CD4-positive, alpha-beta T cell treated with Interleukin-12 subunit alpha and Interleukin-12 subunit beta, for 1 hour (primary cell): Measurements from ENCODE around the gene TNS1.

Experiments used
- DNase-seq: peaks from one replicate; pipeline ENCODE4 v3.0.0-alpha.2; 2020

TNS1 gene

GRCh38 chr2:217979151-217979811 lies 23.5 kb downstream of the TNS1 start:
- no peak for DNase-seq

- no peak for DNase-seq
Measured at GRCh38 chr2:217978536-217979150, 24.2 kb downstream of the TNS1 start.

- no peak for DNase-seq
Measured at GRCh38 chr2:217977840-217978535, 24.8 kb downstream of the TNS1 start.

GRCh38 chr2:217976301-217976700 lies 26.5 kb downstream of the TNS1 start:
- no peak for DNase-seq

GRCh38 chr2:217975626-217976025 lies 27.2 kb downstream of the TNS1 start:
- no peak for DNase-seq

- DNase-seq, result no peak
Measured at GRCh38 chr2:217974389-217975005, 28.3 kb downstream of the TNS1 start.

GRCh38 chr2:217973008-217973787 lies 29.6 kb downstream of the TNS1 start:
- no peak for DNase-seq

GRCh38 chr2:217972490-217972889 lies 30.3 kb downstream of the TNS1 start:
- no peak for DNase-seq

- DNase-seq, result no peak
Measured at GRCh38 chr2:217972037-217972436, 30.8 kb downstream of the TNS1 start.

GRCh38 chr2:217971166-217971565 lies 31.6 kb downstream of the TNS1 start:
- DNase-seq, result no peak

- no peak for DNase-seq
Measured at GRCh38 chr2:217970206-217970605, 32.6 kb downstream of the TNS1 start.

- DNase-seq, result no peak
Measured at GRCh38 chr2:217969588-217969987, 33.2 kb downstream of the TNS1 start.

- DNase-seq, result no peak
Measured at GRCh38 chr2:217968023-217968422, 34.8 kb downstream of the TNS1 start.

- no peak for DNase-seq
Measured at GRCh38 chr2:217966423-217967070, 36.2 kb downstream of the TNS1 start.

- DNase-seq, result no peak
Measured at GRCh38 chr2:217964275-217965161, 38.3 kb downstream of the TNS1 start.

- no peak for DNase-seq
Measured at GRCh38 chr2:217960351-217960750, 42.4 kb downstream of the TNS1 start.

- DNase-seq, result no peak
Measured at GRCh38 chr2:217959723-217960122, 43.1 kb downstream of the TNS1 start.

GRCh38 chr2:217958884-217959225 lies 43.9 kb downstream of the TNS1 start:
- DNase-seq, result no peak

GRCh38 chr2:217958206-217958883 lies 44.5 kb downstream of the TNS1 start:
- no peak for DNase-seq

GRCh38 chr2:217956586-217957457 lies 46.0 kb downstream of the TNS1 start:
- DNase-seq, result no peak
